Heart left ventricle (tissue), 13 donors: ENCODE results near the gene INSM1.

ENCODE experiments used
- POLR2A ChIP-seq, 2 donors: fragments of 450-650 bp; IDR thresholded peaks; one replicate each; pipeline ENCODE4 v1.6.1; 2017; ENCODE audit warnings: antibody characterized with exemption in 2 of 2, mild to moderate bottlenecking in 2 of 2, moderate library complexity in 2 of 2
- TF ChIP-seq, protein P1 (sequence below), 12 donors: fragments of 200-600 bp; sonication (generic) in 4 of 12; IDR thresholded peaks; one replicate each; pipeline versions ENCODE4 v1.5.0 to v1.8.0; 2018 to 2022; ENCODE audit warnings: antibody characterized with exemption in 12 of 12, mild to moderate bottlenecking in 5 of 12
- donor health status: ischemic (EF 13 %, LVEDD 7.1; RV severe dilation, severe dysfunction).
- donor health status: DM: no; HTN: yes; CAD: no.
- donor health status: DM: no; HTN: no; CAD: no.
- donor health status: ischemic (EF 25% LVEDD 6.9; RV normal size, moderate dysfunction).
- donor health status: ischemic (EF 25% LVEDD 5.7; RV mildly dilated, moderate dysfunction).
- donor health status: ischemic (EF 35%, LVEDD 5.7; RV mildly dilated, moderate dysfunction).
- donor health status: nonischemic (EF 11% LVEDD 7.7; RV severe dilation, severe dysfunction).
- donor health status: DM: yes; HTN: yes; CAD: no.
- donor health status: PGD.
- donor health status: ischemic (EF 29% LVEDD 5.4; RV normal size, mild dysfunction).
- donor health status: nonischemic (EF 23%, LVEDD 6.1; RV moderate dilation, normal function).

DNA sequence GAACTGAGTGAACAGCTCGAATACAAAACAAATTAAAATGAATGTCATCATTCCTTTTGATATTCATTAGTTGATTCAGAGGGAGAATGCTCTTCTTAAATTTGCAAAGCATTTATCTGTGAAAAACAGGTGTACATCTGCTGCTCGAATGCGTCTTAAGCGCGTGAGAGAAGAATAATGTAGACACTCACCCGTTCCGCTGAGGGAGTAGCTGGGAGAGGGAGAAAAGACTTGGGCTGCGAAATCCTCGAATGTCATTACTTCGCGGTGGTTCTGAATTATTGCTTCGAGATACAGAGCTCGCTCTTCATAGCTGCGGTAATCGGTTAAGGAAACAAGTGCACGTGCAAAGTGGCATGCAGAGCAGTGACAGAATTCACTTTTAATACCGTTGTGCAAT, 43.9 kb downstream of the INSM1 start:
- TF ChIP-seq, protein P1, sequence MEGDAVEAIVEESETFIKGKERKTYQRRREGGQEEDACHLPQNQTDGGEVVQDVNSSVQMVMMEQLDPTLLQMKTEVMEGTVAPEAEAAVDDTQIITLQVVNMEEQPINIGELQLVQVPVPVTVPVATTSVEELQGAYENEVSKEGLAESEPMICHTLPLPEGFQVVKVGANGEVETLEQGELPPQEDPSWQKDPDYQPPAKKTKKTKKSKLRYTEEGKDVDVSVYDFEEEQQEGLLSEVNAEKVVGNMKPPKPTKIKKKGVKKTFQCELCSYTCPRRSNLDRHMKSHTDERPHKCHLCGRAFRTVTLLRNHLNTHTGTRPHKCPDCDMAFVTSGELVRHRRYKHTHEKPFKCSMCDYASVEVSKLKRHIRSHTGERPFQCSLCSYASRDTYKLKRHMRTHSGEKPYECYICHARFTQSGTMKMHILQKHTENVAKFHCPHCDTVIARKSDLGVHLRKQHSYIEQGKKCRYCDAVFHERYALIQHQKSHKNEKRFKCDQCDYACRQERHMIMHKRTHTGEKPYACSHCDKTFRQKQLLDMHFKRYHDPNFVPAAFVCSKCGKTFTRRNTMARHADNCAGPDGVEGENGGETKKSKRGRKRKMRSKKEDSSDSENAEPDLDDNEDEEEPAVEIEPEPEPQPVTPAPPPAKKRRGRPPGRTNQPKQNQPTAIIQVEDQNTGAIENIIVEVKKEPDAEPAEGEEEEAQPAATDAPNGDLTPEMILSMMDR (IDR thresholded peaks at IDR 0.05), result no peak
- no peak for TF ChIP-seq POLR2A (IDR thresholded peaks at IDR 0.05)
